Endothelial cell of umbilical vein (primary cell): Measurements from ENCODE around the gene ZNF581.

Experiments
- EZH2 ChIP-seq: IDR thresholded peaks from 2 replicates; pipeline ENCODE4 v1.6.1; 2012; ENCODE audit warnings: borderline replicate concordance, low read depth, mild to moderate bottlenecking, moderate library complexity, low read length, inconsistent platforms; ENCODE audit not compliant: severe bottlenecking
- POLR2A ChIP-seq: IDR thresholded peaks from 2 replicates; pipeline ENCODE4 v1.6.1; 2012; ENCODE audit warnings: low read depth, mild to moderate bottlenecking, control low read depth, low read length
- POLR2AphosphoS5 ChIP-seq: IDR thresholded peaks from 2 replicates; pipeline ENCODE4 v1.6.1; 2012; ENCODE audit warnings: low read depth, mild to moderate bottlenecking, control low read depth, low read length, moderate library complexity; ENCODE audit not compliant: insufficient read depth
- TF ChIP-seq, protein P1 (sequence below), 2 donors: IDR thresholded peaks; 1 replicate in 1 of 2; 2 replicates in 1 of 2; pipeline ENCODE4 v1.5.1; 2011; ENCODE audit warnings: low read length in 2 of 2, mild to moderate bottlenecking in 2 of 2, moderate library complexity in 2 of 2, control low read depth in 1 of 2, inconsistent platforms in 1 of 2, low read depth in 1 of 2; ENCODE audit not compliant: insufficient read depth in 1 of 2; ENCODE audit errors: extremely low read depth in 1 of 2

DNA sequence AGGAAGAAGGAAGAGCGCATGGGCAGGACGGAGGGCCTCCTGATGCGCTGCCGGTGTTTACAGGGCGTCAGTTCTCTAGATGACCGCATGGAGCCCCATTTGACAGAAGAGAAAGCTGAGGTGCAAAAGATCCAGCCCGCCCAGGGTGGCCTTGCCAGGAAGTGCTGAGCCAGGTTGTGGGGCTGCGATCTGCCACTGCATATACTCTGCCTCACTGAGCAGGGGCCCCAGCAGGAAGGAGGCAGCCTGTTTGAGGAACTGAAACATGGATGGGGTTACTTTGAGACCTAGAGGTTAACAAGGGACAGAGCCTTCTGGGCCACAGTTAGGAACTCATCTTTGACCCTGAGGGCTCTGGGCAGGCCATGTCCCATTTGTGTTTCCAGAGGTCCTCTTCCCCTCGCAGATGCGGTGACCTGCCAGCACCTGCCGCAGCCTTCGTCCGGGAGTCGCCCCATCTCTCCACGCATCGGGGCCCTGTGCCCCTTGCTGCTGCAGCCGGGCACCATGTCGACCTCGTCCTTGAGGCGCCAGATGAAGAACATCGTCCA lies 34.7 kb downstream of the ZNF581 start:
- TF ChIP-seq, protein P1, sequence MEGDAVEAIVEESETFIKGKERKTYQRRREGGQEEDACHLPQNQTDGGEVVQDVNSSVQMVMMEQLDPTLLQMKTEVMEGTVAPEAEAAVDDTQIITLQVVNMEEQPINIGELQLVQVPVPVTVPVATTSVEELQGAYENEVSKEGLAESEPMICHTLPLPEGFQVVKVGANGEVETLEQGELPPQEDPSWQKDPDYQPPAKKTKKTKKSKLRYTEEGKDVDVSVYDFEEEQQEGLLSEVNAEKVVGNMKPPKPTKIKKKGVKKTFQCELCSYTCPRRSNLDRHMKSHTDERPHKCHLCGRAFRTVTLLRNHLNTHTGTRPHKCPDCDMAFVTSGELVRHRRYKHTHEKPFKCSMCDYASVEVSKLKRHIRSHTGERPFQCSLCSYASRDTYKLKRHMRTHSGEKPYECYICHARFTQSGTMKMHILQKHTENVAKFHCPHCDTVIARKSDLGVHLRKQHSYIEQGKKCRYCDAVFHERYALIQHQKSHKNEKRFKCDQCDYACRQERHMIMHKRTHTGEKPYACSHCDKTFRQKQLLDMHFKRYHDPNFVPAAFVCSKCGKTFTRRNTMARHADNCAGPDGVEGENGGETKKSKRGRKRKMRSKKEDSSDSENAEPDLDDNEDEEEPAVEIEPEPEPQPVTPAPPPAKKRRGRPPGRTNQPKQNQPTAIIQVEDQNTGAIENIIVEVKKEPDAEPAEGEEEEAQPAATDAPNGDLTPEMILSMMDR (IDR thresholded peaks at IDR 0.05; ENCODE audit: extremely low read depth in 1 of 2, insufficient read depth in 1 of 2, low read depth in 1 of 2, low read length in 2 of 2): no peak
- TF ChIP-seq POLR2AphosphoS5: no peak
- TF ChIP-seq EZH2: no peak
- no peak for TF ChIP-seq POLR2A
